ENCODE results near the gene GSN. TPM values are rescaled to one million over a fixed set of nuclear protein-coding genes. Genes with fewer than 3 reads are reported as not detected.

GSN gene
- total and polyA plus RNA-seq, 2 of the 13 experiments (the other 11 are each of a cell fraction or from before 2014, with no cell fraction given), result 294 to 307 TPM

DNA sequence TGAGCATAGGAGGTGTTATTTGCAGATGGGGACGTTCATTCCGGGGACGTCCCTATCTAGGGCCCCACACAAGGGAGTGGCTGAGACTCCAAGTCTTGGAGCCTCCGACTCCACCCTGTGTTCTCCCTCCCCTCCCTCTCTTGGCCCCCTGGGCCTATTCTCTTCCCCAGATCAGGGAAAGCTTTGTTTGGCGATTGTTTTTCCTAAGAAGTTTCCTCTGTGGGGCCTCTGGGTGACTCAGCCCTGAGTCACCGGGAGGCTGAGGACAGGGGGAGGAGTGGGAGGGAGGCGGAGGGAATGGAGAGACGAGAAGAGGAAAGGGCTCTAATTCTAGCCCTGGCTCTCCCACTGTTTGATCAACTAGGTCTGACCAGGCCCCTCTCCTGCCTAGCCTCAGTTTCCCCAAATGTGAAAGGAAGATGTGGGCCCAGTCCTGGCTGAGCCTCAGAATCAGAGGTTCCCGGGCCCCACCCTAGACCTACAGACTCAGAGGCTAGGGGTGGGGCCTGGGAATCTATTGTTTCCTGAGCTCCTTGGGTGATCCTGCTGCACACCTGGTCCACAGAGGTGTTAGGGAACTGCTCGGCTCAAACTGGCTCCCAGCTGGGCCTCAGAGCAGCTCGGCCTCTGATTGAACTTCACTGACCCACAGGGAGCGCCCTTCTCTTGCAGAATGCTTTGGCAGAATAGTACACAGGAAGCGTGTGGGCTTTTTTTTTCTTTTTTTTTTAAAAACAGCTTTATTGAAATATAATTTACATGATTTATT lies 19.2 kb downstream of the GSN start (continued):
- TF ChIP-seq, protein P1, sequence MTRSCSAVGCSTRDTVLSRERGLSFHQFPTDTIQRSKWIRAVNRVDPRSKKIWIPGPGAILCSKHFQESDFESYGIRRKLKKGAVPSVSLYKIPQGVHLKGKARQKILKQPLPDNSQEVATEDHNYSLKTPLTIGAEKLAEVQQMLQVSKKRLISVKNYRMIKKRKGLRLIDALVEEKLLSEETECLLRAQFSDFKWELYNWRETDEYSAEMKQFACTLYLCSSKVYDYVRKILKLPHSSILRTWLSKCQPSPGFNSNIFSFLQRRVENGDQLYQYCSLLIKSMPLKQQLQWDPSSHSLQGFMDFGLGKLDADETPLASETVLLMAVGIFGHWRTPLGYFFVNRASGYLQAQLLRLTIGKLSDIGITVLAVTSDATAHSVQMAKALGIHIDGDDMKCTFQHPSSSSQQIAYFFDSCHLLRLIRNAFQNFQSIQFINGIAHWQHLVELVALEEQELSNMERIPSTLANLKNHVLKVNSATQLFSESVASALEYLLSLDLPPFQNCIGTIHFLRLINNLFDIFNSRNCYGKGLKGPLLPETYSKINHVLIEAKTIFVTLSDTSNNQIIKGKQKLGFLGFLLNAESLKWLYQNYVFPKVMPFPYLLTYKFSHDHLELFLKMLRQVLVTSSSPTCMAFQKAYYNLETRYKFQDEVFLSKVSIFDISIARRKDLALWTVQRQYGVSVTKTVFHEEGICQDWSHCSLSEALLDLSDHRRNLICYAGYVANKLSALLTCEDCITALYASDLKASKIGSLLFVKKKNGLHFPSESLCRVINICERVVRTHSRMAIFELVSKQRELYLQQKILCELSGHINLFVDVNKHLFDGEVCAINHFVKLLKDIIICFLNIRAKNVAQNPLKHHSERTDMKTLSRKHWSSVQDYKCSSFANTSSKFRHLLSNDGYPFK (CRISPR knock-in tag; IDR thresholded peaks at IDR 0.05; ENCODE audit: borderline replicate concordance), result no peak
- TF ChIP-seq CENPBD1 (CRISPR knock-in tag; IDR thresholded peaks at IDR 0.05; ENCODE audit: borderline replicate concordance, low read depth), result no peak
- TF ChIP-seq GATA4 (IDR thresholded peaks at IDR 0.05; ENCODE audit: borderline replicate concordance, low read depth), result no peak
- TF ChIP-seq TBL1XR1 (IDR thresholded peaks at IDR 0.05; ENCODE audit: borderline replicate concordance, low read length, partially characterized antibody), result no peak
- TF ChIP-seq BCL6 (CRISPR knock-in tag; IDR thresholded peaks at IDR 0.05), result no peak
- no peak for TF ChIP-seq HNRNPL (IDR thresholded peaks at IDR 0.05; ENCODE audit: low read depth, low read length)
- TF ChIP-seq MLLT10 (CRISPR knock-in tag; IDR thresholded peaks at IDR 0.05), result no peak
- TF ChIP-seq PTBP1 (IDR thresholded peaks at IDR 0.05; ENCODE audit: low read depth, low read length, poor library complexity, severe bottlenecking), result no peak
- TF ChIP-seq HNRNPH1 (optimal IDR thresholded peaks at IDR 0.05; ENCODE audit: low read depth, low read length), result no peak
- peak; percentile 47; the same call in 1 of the 2 replicates for TF ChIP-seq DMAP1 (CRISPR knock-in tag; IDR thresholded peaks at IDR 0.05)
- TF ChIP-seq PHF20 (CRISPR knock-in tag; IDR thresholded peaks at IDR 0.05), result no peak
- TF ChIP-seq MZF1 (CRISPR knock-in tag; IDR thresholded peaks at IDR 0.05; ENCODE audit: borderline replicate concordance), result no peak
- TF ChIP-seq IRX3 (CRISPR knock-in tag; IDR thresholded peaks at IDR 0.05; ENCODE audit: borderline replicate concordance, low read depth), result no peak
- TF ChIP-seq AKNA (CRISPR knock-in tag; IDR thresholded peaks at IDR 0.05; ENCODE audit: borderline replicate concordance), result no peak
- TF ChIP-seq WIZ (CRISPR knock-in tag; IDR thresholded peaks at IDR 0.05), result no peak
- TF ChIP-seq SMARCE1 (IDR thresholded peaks at IDR 0.05; ENCODE audit: borderline replicate concordance), result no peak
- no peak for TF ChIP-seq SP1 (IDR thresholded peaks at IDR 0.05)
- TF ChIP-seq SP1 (CRISPR knock-in tag; IDR thresholded peaks at IDR 0.05), result no peak
- TF ChIP-seq, protein P2, sequence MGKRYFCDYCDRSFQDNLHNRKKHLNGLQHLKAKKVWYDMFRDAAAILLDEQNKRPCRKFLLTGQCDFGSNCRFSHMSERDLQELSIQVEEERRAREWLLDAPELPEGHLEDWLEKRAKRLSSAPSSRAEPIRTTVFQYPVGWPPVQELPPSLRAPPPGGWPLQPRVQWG (CRISPR knock-in tag; IDR thresholded peaks at IDR 0.05; ENCODE audit: borderline replicate concordance, low read depth), result no peak
- TF ChIP-seq PPARG (CRISPR knock-in tag; conservative IDR thresholded peaks at IDR 0.05), result peak; percentile 38; the same call in 1 of the 2 replicates
- TF ChIP-seq STAG1 (CRISPR knock-in tag; IDR thresholded peaks at IDR 0.05), result peak; percentile 60

Data from HepG2 (cell line).